Motor neuron (in vitro differentiated cells): Measurements from ENCODE around the gene RNU6-9. TPM values are rescaled to one million over a fixed set of nuclear protein-coding genes. Genes with fewer than 3 reads are reported as not detected.

Experiments
- ATAC-seq, 8 experiments: fragments of 200-7000 bp; cut with Tn5 transposase; replicated peaks in 6 of 8; 2 replicates each; pipeline ENCODE4 v1.8.0; 2021; ENCODE audit warnings: mild to moderate bottlenecking in 8 of 8, moderate library complexity in 8 of 8
- H3K27ac ChIP-seq, 2 donors: fragments of 250-450 bp; sonication (Bioruptor Pico); 2 replicates each; pipeline ENCODE4 v1.9.0; 2021; ENCODE audit warnings: antibody characterized with exemption in 2 of 2, mild to moderate bottlenecking in 2 of 2, moderate library complexity in 1 of 2
- H3K4me1 ChIP-seq, 2 donors: fragments of 250-450 bp; sonication (Bioruptor Pico); replicated peaks in 1 of 2; 2 replicates each; pipeline ENCODE4 v1.6.1; 2021; ENCODE audit warnings: antibody characterized with exemption in 2 of 2, mild to moderate bottlenecking in 2 of 2, moderate library complexity in 1 of 2
- H3K4me3 ChIP-seq, 5 donors: fragments of 250-450 bp; sonication (Bioruptor Pico); 2 replicates each; pipeline ENCODE4 v1.9.0; 2021; ENCODE audit warnings: antibody characterized with exemption in 5 of 5, mild to moderate bottlenecking in 5 of 5, moderate library complexity in 4 of 5
- WGBS, 10 experiments: fragments of 450-650 bp; shearing (Covaris generic); methylation state at CpG; one replicate each; pipeline ENCODE4 v1.0.0; 2022; 5-methylcytosine and 5-hydroxymethylcytosine counted together
- in situ Hi-C, 9 experiments: fragments of 400-800 bp; cut with MboI; loops; one replicate each; pipeline ENCODE4 v1.15.0; 2021; ENCODE audit warnings: low sequenced_read_pairs in 9 of 9, low pct_unique_long_range_greater_than_20kb in 2 of 9; ENCODE audit not compliant: unreplicated experiment in 9 of 9
- total RNA-seq, 8 experiments: library from RNA; unstranded; fragments of 300-600 nt; gene quantifications; 2 replicates each; pipeline versions ENCODE4 v1.2.3 to v1.2.4, GENCODE V29; 2022

The RNU6-9 gene
- total RNA-seq, 8 experiments from 2014 or later = under 0.01 TPM; not detected in 7

GRCh38 chr19:900302-901111 lies 7.2 kb downstream of the RNU6-9 start:
- H3K4me3 ChIP-seq = no peak overlapping the region
- H3K4me1 ChIP-seq = peaks cover 22 to 32% of the 10 kb centered on the region in 2 donors
- no peak overlapping the region for H3K27ac ChIP-seq
- in situ Hi-C loops = loop anchor here in 1 of 9 experiments (25.0 kb wide), 2 partner anchors 138 to 238 kb away; partner anchors contain the start of genes MISP and RNF126
- peak in 5 of 8 experiments; percentile 15 to 70 (median 33) for ATAC-seq
- no CpG with 5 or more reads among the region's 30 CpGs for WGBS, 10 experiments

DNA sequence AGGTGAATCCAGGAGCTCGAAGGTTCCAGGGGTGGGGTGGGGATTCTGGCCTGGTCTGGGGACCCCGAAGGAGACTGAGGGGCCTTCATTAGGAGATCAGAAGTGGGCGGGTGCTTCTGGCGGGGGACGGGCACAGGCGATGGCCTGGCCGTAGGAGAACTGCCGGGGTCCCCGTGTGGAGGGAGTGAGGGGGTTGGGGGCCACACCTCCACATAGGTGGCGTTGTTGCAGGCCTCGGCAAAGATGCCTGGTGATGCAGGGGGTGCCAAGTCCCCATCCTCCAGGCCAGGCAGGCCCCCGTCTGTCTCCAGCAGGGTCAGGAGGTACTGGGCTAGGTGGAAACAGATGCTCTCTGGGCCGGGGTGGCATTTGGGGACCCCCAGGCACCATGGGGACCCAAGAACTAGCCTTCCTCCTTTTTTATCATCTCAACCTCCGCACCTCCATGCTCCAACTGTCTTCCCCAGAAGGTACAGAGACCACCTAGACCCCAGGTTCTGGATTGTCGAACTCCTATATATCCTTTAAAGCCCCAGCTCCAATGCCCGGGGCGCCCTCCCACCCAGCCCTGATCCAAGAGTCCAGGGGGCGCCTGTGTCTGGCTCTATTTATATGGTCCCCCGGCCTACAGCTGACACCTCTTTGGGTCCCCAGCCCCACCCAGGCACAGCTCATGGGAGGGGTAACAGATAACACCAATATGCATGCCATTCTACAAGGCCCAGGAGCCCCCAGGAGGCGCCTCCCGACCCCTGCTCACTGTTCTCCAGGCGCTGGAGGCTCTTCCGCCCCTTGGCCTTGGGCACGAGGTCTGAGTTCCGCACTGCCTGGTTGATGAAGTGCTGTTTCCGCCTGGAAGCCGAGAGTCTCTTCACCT lies 8.2 kb downstream of the RNU6-9 start:
- Histone ChIP-seq H3K4me3 (no peak overlapping the region), H3K27ac (no peak overlapping the region), H3K4me1 (peaks cover 22 to 32% of the 10 kb centered on the region in 2 donors)
- in situ Hi-C loops = loop anchor here in 1 of 9 experiments (25.0 kb wide), 2 partner anchors 139 to 239 kb away; partner anchors contain the start of genes MISP and RNF126
- WGBS, 10 experiments = no CpG with 5 or more reads among the region's 27 CpGs
- no peak for ATAC-seq

DNA sequence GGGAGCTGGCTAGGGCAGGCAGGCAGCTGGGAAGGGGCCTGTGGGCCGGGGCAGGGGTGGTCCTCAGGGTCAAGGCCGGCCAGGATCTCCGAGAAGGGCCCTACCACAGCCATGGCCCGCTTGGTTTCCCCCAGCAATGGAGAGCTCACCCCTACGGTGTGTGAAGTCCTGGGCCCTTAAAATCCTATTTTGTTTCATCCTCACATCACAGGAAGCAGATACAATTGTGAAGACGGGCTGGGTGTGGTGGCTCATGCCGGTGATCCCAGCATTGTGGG lies 8.7 kb downstream of the RNU6-9 start:
- Histone ChIP-seq H3K4me3 (no peak overlapping the region), H3K27ac (no peak overlapping the region), H3K4me1 (peaks cover 22 to 32% of the 10 kb centered on the region in 2 donors)
- whole genome bisulfite sequencing, 10 experiments = 100% methylated on average over 3 of the region's 7 CpGs; no CpG with 5 or more reads in 9 of the 10 experiments
- in situ Hi-C loops = loop anchor here in 1 of 9 experiments (25.0 kb wide), 2 partner anchors 140 to 240 kb away; partner anchors contain the start of genes MISP and RNF126
- ATAC-seq = no peak

DNA sequence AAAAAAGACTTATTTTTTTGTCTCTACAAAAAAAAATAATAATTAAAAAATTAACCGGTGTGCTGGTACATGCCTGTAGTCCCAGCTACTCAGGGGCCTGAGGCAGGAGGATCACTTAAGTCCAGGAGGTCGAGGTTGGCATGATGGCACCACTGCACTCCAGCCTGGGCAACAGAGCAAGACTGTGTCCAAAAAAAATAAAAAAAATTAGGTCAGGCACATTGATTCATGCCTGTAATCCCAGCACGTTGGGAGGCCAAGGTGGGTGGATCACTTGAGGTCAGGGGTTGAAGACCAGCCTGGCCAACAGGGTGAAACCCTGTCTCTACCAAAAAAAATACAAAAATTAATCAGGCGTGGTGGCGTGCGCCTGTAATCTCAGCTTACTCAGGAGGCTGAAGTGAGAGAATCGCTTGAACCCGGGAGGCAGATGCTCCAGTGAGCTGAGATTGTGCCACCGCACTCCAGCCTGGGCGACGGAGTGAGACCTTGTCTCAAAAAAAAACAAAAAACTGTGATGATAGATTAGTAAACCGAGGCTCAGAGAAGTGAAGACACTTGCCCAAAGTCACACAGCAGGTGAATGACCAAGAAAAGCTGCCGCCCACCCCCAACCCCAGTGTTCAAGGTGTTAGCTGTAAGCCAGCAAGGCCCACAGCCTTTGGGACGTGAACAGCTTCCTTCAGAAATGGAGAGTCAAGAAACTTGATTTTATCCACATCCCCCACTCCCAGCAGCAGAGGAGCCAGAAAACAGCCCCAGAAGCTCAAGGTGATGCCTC lies 9.4 kb downstream of the RNU6-9 start:
- in situ Hi-C loops = loop anchor here in 1 of 9 experiments (25.0 kb wide), 2 partner anchors 140 to 240 kb away; partner anchors contain the start of genes MISP and RNF126
- 50 to 90% (median 80%) methylated on average over 1 to 9 of the region's 14 CpGs; no CpG with 5 or more reads in 4 of the 10 experiments for WGBS, 10 experiments
- Histone ChIP-seq H3K4me3 (no peak overlapping the region), H3K27ac (no peak overlapping the region), H3K4me1 (peaks cover 22 to 32% of the 10 kb centered on the region in 2 donors)
- ATAC-seq = no peak

DNA sequence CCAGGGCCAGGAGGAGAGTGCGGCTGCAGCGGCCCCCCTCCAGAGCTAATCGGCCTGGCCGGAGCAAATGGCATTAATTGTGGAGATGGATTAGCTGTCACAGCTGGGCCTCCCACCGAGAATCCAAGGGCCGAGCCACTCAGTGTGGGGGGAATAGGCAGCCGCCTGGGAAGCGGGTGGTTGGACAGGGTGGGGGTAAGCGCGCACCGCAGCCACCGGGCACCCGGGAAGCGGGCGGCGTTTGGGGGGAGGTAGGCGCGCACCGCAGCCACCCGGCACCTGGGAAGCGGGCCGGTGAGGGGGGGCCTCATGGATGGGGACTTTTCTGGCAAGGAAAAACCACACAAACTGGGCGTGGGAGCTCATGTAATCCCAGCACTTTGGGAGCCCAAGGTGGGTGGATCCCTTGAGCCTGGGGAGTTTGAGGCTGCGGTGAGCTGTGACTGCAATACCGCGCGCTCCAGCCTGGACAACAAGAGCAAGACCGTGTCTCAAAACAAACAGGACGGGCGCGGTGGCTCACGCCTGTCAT lies 10.0 kb downstream of the RNU6-9 start:
- Histone ChIP-seq H3K4me1 (peaks cover 20 to 30% of the 10 kb centered on the region in 2 donors), H3K27ac (peak overlapping the region; percentile 24 to 51), H3K4me3 (peak overlapping the region in 4 of 5 donors; percentile 6 to 19 (median 9))
- WGBS, 10 experiments = 0 to 60% (median 6%) methylated on average over 2 to 6 of the region's 32 CpGs; no CpG with 5 or more reads in 7 of the 10 experiments
- ATAC-seq = peak in 7 of 8 experiments; percentile 40 to 86 (median 85)
- in situ Hi-C loops = loop anchor here in 1 of 9 experiments (25.0 kb wide), 2 partner anchors 141 to 241 kb away; partner anchors contain the start of genes MISP and RNF126

DNA sequence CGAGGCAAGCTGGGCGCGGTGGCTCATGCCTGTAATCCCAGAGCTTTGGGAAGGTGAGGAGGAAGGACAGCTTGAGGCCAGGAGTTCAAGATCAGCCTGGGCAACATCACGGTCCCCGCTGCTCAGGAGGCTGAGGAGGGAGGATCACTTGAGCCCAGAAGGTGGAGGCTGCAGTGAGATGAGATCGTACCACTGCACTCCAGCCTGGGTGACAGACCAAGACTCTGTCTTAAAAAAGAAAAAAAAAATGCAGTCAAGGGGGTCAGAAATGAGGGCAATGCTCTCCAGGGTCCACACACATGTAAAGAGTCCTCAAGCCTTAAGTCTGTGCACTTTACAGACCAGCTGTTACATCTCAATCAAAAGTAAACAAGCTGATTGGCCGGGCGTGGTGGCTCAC lies 11.3 kb downstream of the RNU6-9 start:
- 62 to 95% (median 94%) methylated on average over 2 to 6 of the region's 8 CpGs; no CpG with 5 or more reads in 4 of the 10 experiments for WGBS, 10 experiments

GRCh38 chr19:906480-906879 lies 13.2 kb downstream of the RNU6-9 start:
- in situ Hi-C loops = loop anchor here in 1 of 9 experiments (25.0 kb wide), 2 partner anchors 144 to 244 kb away; partner anchors contain the start of genes MISP and RNF126
- Histone ChIP-seq H3K4me3 (no peak overlapping the region), H3K27ac (no peak overlapping the region), H3K4me1 (peaks cover 11 to 18% of the 10 kb centered on the region in 2 donors)
- no peak for ATAC-seq
- 70 to 100% (median 95%) methylated on average over 1 to 7 of the region's 7 CpGs; no CpG with 5 or more reads in 4 of the 10 experiments for WGBS, 10 experiments

More for the DNA sequence above, 11.3 kb downstream of the RNU6-9 start:
- Histone ChIP-seq H3K4me1 (peaks cover 11 to 23% of the 10 kb centered on the region in 2 donors), H3K27ac (no peak overlapping the region), H3K4me3 (no peak overlapping the region)
- in situ Hi-C loops = loop anchor here in 1 of 9 experiments (25.0 kb wide), 2 partner anchors 142 to 242 kb away; partner anchors contain the start of genes MISP and RNF126
- no peak for ATAC-seq

- WGBS, 10 experiments = 93 to 100% (median 100%) methylated on average over 1 to 3 of the region's 14 CpGs; no CpG with 5 or more reads in 6 of the 10 experiments
- no peak overlapping the region for H3K27ac ChIP-seq
- H3K4me3 ChIP-seq = no peak overlapping the region
- in situ Hi-C loops = loop anchor here in 1 of 9 experiments (25.0 kb wide), 2 partner anchors 145 to 245 kb away; partner anchors contain the start of genes MISP and RNF126
- H3K4me1 ChIP-seq = peaks cover 11 to 18% of the 10 kb centered on the region in 2 donors
- ATAC-seq = no peak
Observed at GRCh38 chr19:907183-907853, 14.0 kb downstream of the RNU6-9 start.

GRCh38 chr19:911197-912033 lies 18.1 kb downstream of the RNU6-9 start:
- Histone ChIP-seq H3K27ac (peak overlapping the region in 1 of 2 donors; percentile 31), H3K4me1 (peaks cover 3 to 5% of the 10 kb centered on the region in 2 donors), H3K4me3 (no peak overlapping the region)
- in situ Hi-C loops = loop anchor here in 2 of 9 experiments (10.0 to 25.0 kb wide), 3 partner anchors 137 to 249 kb away; partner anchors contain the start of genes MISP (in 1 of the 2) and RNF126 (in 1 of the 2)
- ATAC-seq = no peak
- 80 to 100% (median 94%) methylated on average over 1 to 25 of the region's 54 CpGs; no CpG with 5 or more reads in 4 of the 10 experiments for WGBS, 10 experiments

DNA sequence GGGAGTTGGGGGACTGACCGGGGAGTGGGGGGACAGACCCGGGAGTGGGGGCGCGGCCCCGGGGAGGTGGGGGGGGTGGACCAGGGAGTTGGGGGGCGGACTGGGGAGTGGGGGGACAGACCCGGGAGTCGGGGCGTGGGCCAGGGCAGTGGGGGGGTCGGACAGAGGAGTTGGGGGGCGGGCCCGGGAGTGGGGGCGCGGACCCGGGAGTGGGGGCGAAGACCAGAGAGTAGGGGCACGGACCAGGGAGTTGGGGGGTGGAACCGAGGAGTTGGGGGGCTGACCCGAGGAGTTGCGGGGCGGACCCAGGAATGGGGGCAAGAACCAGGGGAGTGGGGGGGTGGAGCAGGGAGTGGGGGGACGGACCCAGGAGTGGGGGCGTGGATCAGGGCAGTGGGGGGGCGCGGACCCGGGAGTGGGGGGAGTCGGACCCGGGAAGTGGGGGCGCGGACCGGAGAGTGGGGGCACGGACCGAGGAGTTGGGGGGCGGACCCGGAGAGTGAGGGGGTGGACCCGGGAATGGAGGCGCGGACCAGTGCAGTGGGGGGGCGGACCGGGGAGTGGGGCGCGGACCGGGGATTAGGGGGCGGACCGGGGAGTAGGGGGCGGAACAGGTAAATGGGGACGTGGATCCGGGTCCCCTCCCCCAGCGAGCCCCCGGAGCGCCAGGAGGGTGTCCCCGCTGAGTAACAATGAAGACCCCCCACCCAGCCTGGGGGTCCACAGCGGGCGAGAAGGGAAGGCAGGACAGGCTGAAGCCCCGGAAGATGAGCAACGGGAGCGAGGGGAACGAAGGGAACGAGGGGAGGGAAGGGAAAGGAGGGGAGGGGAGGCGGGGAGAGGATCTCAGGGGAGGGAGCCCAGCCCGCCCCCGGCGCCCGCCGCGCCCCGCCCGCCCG lies 19.1 kb downstream of the RNU6-9 start:
- ATAC-seq = peak in 5 of 8 experiments; percentile 7 to 60 (median 19)
- Histone ChIP-seq H3K4me3 (peak overlapping the region; percentile 56 to 98 (median 92)), H3K27ac (peak overlapping the region; percentile 66 to 68), H3K4me1 (peaks cover 3 to 10% of the 10 kb centered on the region in 2 donors)
- in situ Hi-C loops = loop anchor here in 2 of 9 experiments (10.0 to 25.0 kb wide), 3 partner anchors 138 to 250 kb away; partner anchors contain the start of genes MISP (in 1 of the 2) and RNF126 (in 1 of the 2)
- WGBS, 10 experiments = no CpG with 5 or more reads among the region's 69 CpGs
